Stimulated activated effector memory CD8-positive, alpha-beta T cell treated with anti-CD3 and anti-CD28 coated beads, Interleukin-12 subunit alpha, Interleukin-12 subunit beta, amount 100 ng/mL, for 72 hours (primary cell): ENCODE data around the gene PMFBP1.

Experiments
- ATAC-seq: fragments of 150-1000 bp; cut with Tn5 transposase; 2 replicates; pipeline ENCODE4 v1.10.0; 2021
- DNase-seq, 2 donors: peaks; one replicate each; pipeline ENCODE4 v3.0.0; 2021 to 2022; ENCODE audit warnings: low spot score in 2 of 2
- H3K27ac Mint-ChIP-seq: one replicate; pipeline ENCODE4 v1.8.0; 2022; ENCODE audit warnings: mild to moderate bottlenecking, mixed read lengths
- H3K36me3 Mint-ChIP-seq: one replicate; pipeline ENCODE4 v1.8.0; 2022; ENCODE audit warnings: mild to moderate bottlenecking, mixed read lengths
- H3K4me1 Mint-ChIP-seq: one replicate; pipeline ENCODE4 v1.8.0; 2022; ENCODE audit warnings: mixed read lengths
- H3K4me3 Mint-ChIP-seq: one replicate; pipeline ENCODE4 v1.8.0; 2022; ENCODE audit warnings: mild to moderate bottlenecking, mixed read lengths
- H3K9me3 Mint-ChIP-seq: one replicate; pipeline ENCODE4 v1.8.0; 2022; ENCODE audit warnings: mixed read lengths

PMFBP1 gene

GRCh38 chr16:72125635-72126428, 46.1 kb downstream of the PMFBP1 start:
- DNase-seq (peak in 1 of 2 donors; percentile 34), ATAC-seq (no peak)
- no peak overlapping the region for H3K4me3 Mint-ChIP-seq
- no peaks in the 10 kb centered on the region for H3K36me3 Mint-ChIP-seq
- H3K4me1 Mint-ChIP-seq, result no peaks in the 10 kb centered on the region
- no peak overlapping the region for H3K27ac Mint-ChIP-seq
- H3K9me3 Mint-ChIP-seq, result no peaks in the 10 kb centered on the region

- H3K27ac Mint-ChIP-seq, result no peak overlapping the region
- no peak overlapping the region for H3K4me3 Mint-ChIP-seq
- H3K9me3 Mint-ChIP-seq, result no peaks in the 10 kb centered on the region
- H3K4me1 Mint-ChIP-seq, result no peaks in the 10 kb centered on the region
- DNase-seq (peak; percentile 37 to 80), ATAC-seq (peak; percentile 66)
- no peaks in the 10 kb centered on the region for H3K36me3 Mint-ChIP-seq
Measured at GRCh38 chr16:72124761-72125634, 47.0 kb downstream of the PMFBP1 start.

- Mint-ChIP-seq H3K4me1 (no peaks in the 10 kb centered on the region), H3K27ac (no peak overlapping the region), H3K9me3 (no peaks in the 10 kb centered on the region), H3K36me3 (no peaks in the 10 kb centered on the region), H3K4me3 (no peak overlapping the region)
- ATAC-seq, result no peak
- DNase-seq, result no peak
Measured at GRCh38 chr16:72124148-72124547, 47.8 kb downstream of the PMFBP1 start.

GRCh38 chr16:72123426-72123825, 48.5 kb downstream of the PMFBP1 start:
- Mint-ChIP-seq H3K4me3 (no peak overlapping the region), H3K4me1 (no peaks in the 10 kb centered on the region), H3K36me3 (no peaks in the 10 kb centered on the region), H3K9me3 (no peaks in the 10 kb centered on the region), H3K27ac (peak overlapping the region; percentile 63)
- ATAC-seq, result no peak
- DNase-seq, result no peak

GRCh38 chr16:72122916-72123315, 49.0 kb downstream of the PMFBP1 start:
- DNase-seq (no peak), ATAC-seq (no peak)
- no peak overlapping the region for H3K4me3 Mint-ChIP-seq
- no peaks in the 10 kb centered on the region for H3K4me1 Mint-ChIP-seq
- no peaks in the 10 kb centered on the region for H3K36me3 Mint-ChIP-seq
- H3K27ac Mint-ChIP-seq, result peak overlapping the region; percentile 63
- no peaks in the 10 kb centered on the region for H3K9me3 Mint-ChIP-seq

GRCh38 chr16:72122308-72122707, 49.6 kb downstream of the PMFBP1 start:
- Mint-ChIP-seq H3K27ac (peak overlapping the region; percentile 63), H3K4me1 (no peaks in the 10 kb centered on the region), H3K4me3 (no peak overlapping the region), H3K36me3 (no peaks in the 10 kb centered on the region), H3K9me3 (no peaks in the 10 kb centered on the region)
- no peak for ATAC-seq
- DNase-seq, result no peak

- ATAC-seq (no peak), DNase-seq (no peak)
- Mint-ChIP-seq H3K9me3 (no peaks in the 10 kb centered on the region), H3K4me3 (no peak overlapping the region), H3K27ac (no peak overlapping the region), H3K4me1 (no peaks in the 10 kb centered on the region), H3K36me3 (no peaks in the 10 kb centered on the region)
Measured at GRCh38 chr16:72120026-72120425, 51.9 kb downstream of the PMFBP1 start.

- Mint-ChIP-seq H3K36me3 (peaks cover 49% of the 10 kb centered on the region), H3K9me3 (no peaks in the 10 kb centered on the region), H3K4me1 (no peaks in the 10 kb centered on the region), H3K27ac (no peak overlapping the region), H3K4me3 (no peak overlapping the region)
- ATAC-seq, result no peak
- no peak for DNase-seq
Measured at GRCh38 chr16:72113616-72113945, 58.4 kb downstream of the PMFBP1 start.

- ATAC-seq (no peak), DNase-seq (no peak)
- Mint-ChIP-seq H3K4me1 (no peaks in the 10 kb centered on the region), H3K27ac (no peak overlapping the region), H3K36me3 (peaks cover 54% of the 10 kb centered on the region), H3K9me3 (no peaks in the 10 kb centered on the region), H3K4me3 (no peak overlapping the region)
Measured at GRCh38 chr16:72112906-72113615, 58.9 kb downstream of the PMFBP1 start.

- Mint-ChIP-seq H3K4me3 (no peak overlapping the region), H3K27ac (no peak overlapping the region), H3K4me1 (no peaks in the 10 kb centered on the region), H3K36me3 (peaks cover 61% of the 10 kb centered on the region), H3K9me3 (no peaks in the 10 kb centered on the region)
- ATAC-seq (no peak), DNase-seq (no peak)
Measured at GRCh38 chr16:72112452-72112792, 59.5 kb downstream of the PMFBP1 start.

- H3K27ac Mint-ChIP-seq, result no peak overlapping the region
- no peak overlapping the region for H3K4me3 Mint-ChIP-seq
- H3K4me1 Mint-ChIP-seq, result no peaks in the 10 kb centered on the region
- H3K36me3 Mint-ChIP-seq, result peaks cover 66% of the 10 kb centered on the region
- no peaks in the 10 kb centered on the region for H3K9me3 Mint-ChIP-seq
- ATAC-seq (peak; percentile 40), DNase-seq (no peak)
Measured at GRCh38 chr16:72111657-72112451, 60.1 kb downstream of the PMFBP1 start.

- Mint-ChIP-seq H3K27ac (no peak overlapping the region), H3K9me3 (no peaks in the 10 kb centered on the region), H3K4me1 (no peaks in the 10 kb centered on the region), H3K4me3 (no peak overlapping the region), H3K36me3 (peaks cover 76% of the 10 kb centered on the region)
- DNase-seq, result no peak
- ATAC-seq, result no peak
Measured at GRCh38 chr16:72110662-72111615, 61.0 kb downstream of the PMFBP1 start.

- Mint-ChIP-seq H3K4me3 (no peak overlapping the region), H3K9me3 (no peaks in the 10 kb centered on the region), H3K4me1 (no peaks in the 10 kb centered on the region), H3K36me3 (peaks cover 84% of the 10 kb centered on the region), H3K27ac (no peak overlapping the region)
- no peak for DNase-seq
- ATAC-seq, result no peak
Measured at GRCh38 chr16:72109966-72110530, 61.9 kb downstream of the PMFBP1 start.

- Mint-ChIP-seq H3K27ac (no peak overlapping the region), H3K4me3 (no peak overlapping the region), H3K9me3 (no peaks in the 10 kb centered on the region), H3K4me1 (no peaks in the 10 kb centered on the region), H3K36me3 (peaks cover 92% of the 10 kb centered on the region)
- no peak for ATAC-seq
- DNase-seq, result no peak
Measured at GRCh38 chr16:72109300-72109699, 62.7 kb downstream of the PMFBP1 start.
